NCI-H2227 (cell line): ENCODE measurements around the gene NACA.
"Not testable (repeated sequence)": the region's sequence is repeated elsewhere in the genome, so short reads cannot be mapped to it uniquely, and the experiment has no call there.

Source experiments
- DNase-seq: peaks from one replicate; lab custom pipeline; 2025; ENCODE audit not compliant: unreplicated experiment; lab: John Stamatoyannopoulos, UW

The NACA gene

GRCh38 chr12:56724972-56725722 is at the start of gene NACA:
Gene NACA (minus strand): TSS chr12:56725299. CDS start chr12:56724521, 778 bp downstream.
- DNase-seq: peak; percentile 93

GRCh38 chr12:56773113-56773512 is 48.0 kb upstream of the NACA start:
- no peak for DNase-seq

GRCh38 chr12:56772625-56773024 is 47.5 kb upstream of the NACA start:
- no peak for DNase-seq

GRCh38 chr12:56769868-56770267 is 44.8 kb upstream of the NACA start:
- DNase-seq: peak; percentile 1

GRCh38 chr12:56768424-56768823 is 43.3 kb upstream of the NACA start:
- no peak for DNase-seq

GRCh38 chr12:56766535-56766934 is 41.4 kb upstream of the NACA start:
- no peak for DNase-seq

GRCh38 chr12:56763753-56764657 is 38.9 kb upstream of the NACA start:
- no peak for DNase-seq

- no peak for DNase-seq
Observed at GRCh38 chr12:56761812-56762211, 36.7 kb upstream of the NACA start.

- DNase-seq: no peak
Observed at GRCh38 chr12:56760460-56760859, 35.4 kb upstream of the NACA start.

GRCh38 chr12:56759263-56759908 is 34.3 kb upstream of the NACA start:
- no peak for DNase-seq

- no peak for DNase-seq
Observed at GRCh38 chr12:56758728-56759262, 33.7 kb upstream of the NACA start.

- DNase-seq: not testable (repeated sequence)
Observed at GRCh38 chr12:56757971-56758370, 32.9 kb upstream of the NACA start.

- DNase-seq: no peak
Observed at GRCh38 chr12:56753566-56753965, 28.5 kb upstream of the NACA start.

- DNase-seq: peak; percentile 93
Observed at GRCh38 chr12:56751712-56752598, 26.9 kb upstream of the NACA start, which contains the start of gene PRIM1. Gene PRIM1 (minus strand): TSS chr12:56752323. CDS start chr12:56752298, 25 bp downstream.

GRCh38 chr12:56750596-56750995 is 25.5 kb upstream of the NACA start:
- not testable (repeated sequence) for DNase-seq

- DNase-seq: no peak
Observed at GRCh38 chr12:56749853-56750252, 24.8 kb upstream of the NACA start.

GRCh38 chr12:56749359-56749758 is 24.3 kb upstream of the NACA start:
- DNase-seq: no peak

- no peak for DNase-seq
Observed at GRCh38 chr12:56728139-56728861, 3.2 kb upstream of the NACA start.

GRCh38 chr12:56726196-56726675 is 1.1 kb upstream of the NACA start:
- not testable (repeated sequence) for DNase-seq
